GM20431 (cell line): ENCODE measurements around the gene SEC24B.
"Not testable (repeated sequence)": the region's sequence is repeated elsewhere in the genome, so short reads cannot be mapped to it uniquely, and the experiment has no call there.

Experiments
- in situ Hi-C: fragments of 300-500 bp; cut with MseI, MboI; formaldehyde crosslinking; loops from one replicate; pipeline ENCODE4 v1.15.0; 2020; ENCODE audit warnings: low sequenced_read_pairs; ENCODE audit not compliant: unreplicated experiment

SEC24B gene

DNA sequence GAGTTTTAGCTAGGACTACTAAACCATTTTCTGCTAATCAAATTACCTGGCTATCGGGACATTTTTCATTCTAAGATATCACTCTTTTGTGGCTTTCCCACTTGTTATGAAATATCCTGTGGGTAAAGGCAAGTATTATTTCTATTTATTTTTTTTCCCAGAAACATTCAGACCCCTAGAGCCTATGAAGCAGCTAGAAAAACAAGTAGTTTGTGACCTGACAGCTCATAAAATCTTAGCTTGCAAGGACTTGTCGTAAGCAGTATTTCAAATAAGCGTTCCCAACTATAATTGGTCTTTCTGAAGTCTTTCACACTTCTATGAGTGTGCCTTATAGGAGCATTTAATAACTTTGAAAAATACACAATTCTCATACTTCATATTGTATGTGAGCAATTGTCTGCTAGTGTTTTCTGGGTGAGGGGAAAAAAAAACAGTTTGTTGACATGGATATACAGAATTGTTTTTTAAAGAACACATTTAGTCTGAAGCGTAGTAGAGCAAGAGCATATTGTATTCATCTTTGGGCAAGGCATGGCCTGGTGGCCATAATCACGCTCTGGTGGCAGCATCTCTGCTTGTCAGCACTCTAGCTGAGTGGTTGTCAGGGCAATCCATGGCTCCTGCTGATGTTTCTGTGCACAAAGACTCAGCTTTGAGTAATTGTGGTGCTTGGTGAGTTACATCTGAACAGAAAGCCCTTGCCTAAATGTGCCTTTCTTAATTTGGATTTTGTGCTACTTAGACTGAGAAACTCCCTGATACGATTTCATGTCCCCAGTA, 129.0 kb downstream of the SEC24B start:
- in situ Hi-C loops = no loop called here

DNA sequence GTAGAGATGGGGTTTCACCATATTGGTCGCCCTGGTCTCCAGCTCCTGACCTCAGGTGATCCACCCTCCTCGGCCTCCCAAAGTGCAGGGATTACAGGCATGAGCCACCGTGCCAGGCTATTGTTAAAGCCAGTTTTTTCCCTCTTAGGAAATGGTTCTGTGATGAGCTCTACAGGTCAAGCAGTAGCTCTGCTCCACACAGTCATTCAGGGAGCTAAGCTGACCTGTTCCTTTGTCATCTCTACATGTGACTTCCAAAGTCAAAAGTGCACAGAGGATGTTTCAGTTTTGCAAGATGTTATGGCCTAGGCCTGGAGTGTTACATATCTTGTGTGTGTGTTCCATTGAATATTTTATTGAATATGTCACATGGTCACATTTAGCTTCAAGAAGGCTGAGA, 137.9 kb downstream of the SEC24B start:
- in situ Hi-C loops = no loop called here

DNA sequence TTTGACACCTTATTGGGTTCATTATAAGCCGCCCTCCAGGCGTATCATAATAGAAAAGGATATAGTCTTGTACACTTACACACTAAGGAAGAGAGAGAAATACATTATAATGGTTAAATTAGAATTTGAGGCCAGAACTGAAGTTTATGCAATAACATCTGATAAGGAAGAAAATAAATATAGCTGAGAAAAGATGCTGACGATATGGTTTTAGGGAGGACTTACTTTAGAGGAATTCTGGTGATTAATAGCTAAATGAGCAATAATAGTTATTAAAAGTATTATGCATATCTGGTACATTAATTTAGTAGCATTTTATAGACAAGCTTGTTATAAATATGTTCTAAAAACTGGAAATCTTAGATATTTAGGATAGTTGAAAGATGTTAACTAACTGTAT, 138.5 kb downstream of the SEC24B start:
- in situ Hi-C loops = no loop called here

- in situ Hi-C loops = no loop called here
These were observed 140.8 kb downstream of the SEC24B start for GRCh38 chr4:109574443-109574850.

GRCh38 chr4:109574931-109575804, 141.6 kb downstream of the SEC24B start:
- in situ Hi-C loops = no loop called here

GRCh38 chr4:109576462-109576861, 142.8 kb downstream of the SEC24B start:
- in situ Hi-C loops = no loop called here

DNA sequence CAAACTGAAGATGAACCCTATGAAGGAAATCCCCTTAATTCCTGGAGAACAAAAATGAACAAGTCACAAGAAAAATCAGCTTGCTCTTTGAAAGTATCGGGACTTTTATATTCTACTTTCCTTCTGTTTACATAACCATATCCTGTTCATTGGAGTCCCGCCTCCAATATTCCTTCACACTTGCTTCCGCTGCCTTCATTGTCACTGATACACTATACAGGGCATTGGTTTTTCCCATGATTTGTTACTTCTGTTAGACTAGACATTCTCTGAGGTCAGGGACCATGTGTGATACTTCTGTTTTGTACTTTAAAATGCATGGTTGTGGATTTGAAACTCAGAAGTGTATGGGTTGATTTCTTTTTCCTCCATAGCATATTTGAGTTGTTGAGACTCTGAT, 145.2 kb downstream of the SEC24B start:
- in situ Hi-C loops = no loop called here

DNA sequence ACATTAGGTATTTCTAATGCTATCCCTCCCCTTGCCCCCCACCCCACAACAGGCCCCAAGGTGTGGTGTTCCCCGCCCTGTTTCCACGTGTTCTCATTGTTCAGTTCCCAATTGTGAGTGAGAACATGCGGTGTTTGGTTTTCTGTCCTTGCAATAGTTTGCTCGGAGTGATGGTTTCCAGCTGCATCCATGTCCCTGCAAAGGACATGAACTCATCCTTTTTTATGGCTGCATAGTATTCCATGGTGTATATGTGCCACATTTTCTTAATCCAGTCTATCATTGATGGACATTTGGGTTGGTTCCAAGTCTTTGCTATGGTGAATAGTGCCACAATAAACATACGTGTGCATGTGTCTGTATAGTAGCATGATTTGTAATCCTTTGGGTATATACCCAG, 146.4 kb downstream of the SEC24B start:
- in situ Hi-C loops = not testable (repeated sequence)

DNA sequence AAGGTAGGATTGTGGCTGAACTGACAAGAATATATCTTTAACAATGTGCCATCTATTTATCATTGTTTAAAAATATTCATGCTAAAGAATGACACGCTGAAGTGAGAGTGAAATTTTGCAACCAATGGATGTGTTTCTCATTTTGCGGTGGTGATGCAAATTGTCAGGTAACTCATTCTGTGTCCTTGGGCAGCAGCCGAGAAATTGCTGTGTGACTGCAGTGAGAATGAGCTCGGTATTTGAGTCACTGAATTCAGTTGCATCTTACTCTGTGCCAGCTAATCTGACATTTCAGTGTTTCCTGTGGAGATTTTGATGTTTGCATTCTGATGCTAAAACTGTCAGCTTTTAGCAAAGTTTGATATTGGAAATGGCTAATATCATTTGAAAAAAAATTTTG, 154.6 kb downstream of the SEC24B start:
- in situ Hi-C loops = no loop called here

DNA sequence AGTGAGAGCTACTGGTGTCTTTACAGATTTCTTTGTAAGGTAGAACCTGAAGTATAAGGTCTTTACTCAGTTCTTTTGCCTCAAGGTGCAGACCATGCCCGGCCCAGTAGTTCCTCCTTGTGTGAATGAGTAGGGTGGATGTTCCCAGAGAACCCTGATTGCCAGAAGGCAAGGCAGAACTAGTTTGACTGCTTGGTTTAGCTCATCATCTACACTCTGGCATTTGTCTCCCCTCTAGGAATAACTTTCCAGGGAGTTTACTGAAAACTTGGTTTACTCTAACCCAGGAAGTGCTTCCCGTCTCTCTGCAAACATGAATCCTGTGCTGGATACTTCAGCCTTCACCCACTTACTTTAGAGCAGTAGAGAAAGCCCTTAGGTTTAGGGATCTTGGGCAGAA, 155.5 kb downstream of the SEC24B start:
- in situ Hi-C loops = no loop called here

GRCh38 chr4:109589605-109590004, 156.0 kb downstream of the SEC24B start:
- in situ Hi-C loops = no loop called here
